ENCODE data around the gene ADCY5.

GRCh38 chr3:123397050-123397590 is 51.8 kb downstream of the ADCY5 start:
- TF ChIP-seq ZNF274 (IDR thresholded peaks at IDR 0.05; ENCODE audit: low read depth, low read length) (no peak), YY1 (IDR thresholded peaks at IDR 0.05; ENCODE audit: insufficient read depth, insufficient read length) (no peak), SUZ12 (IDR thresholded peaks at IDR 0.05; ENCODE audit: extremely low read depth, insufficient read depth, insufficient read length) (no peak)

Measured in NT2/D1 (cell line).